Heart left ventricle (tissue), 16 donors: Measurements from ENCODE around the gene LRRC36. TPM values are rescaled to one million over a fixed set of nuclear protein-coding genes. Genes with fewer than 3 reads are reported as not detected.

Experiments
- ATAC-seq, 4 donors: fragments of 200-7000 bp; cut with Tn5 transposase; one replicate each; pipeline ENCODE4 v1.9.1; 2020 to 2022; ENCODE audit warnings: moderate library complexity in 4 of 4, mild to moderate bottlenecking in 3 of 4, moderate number of reproducible peaks in 1 of 4
- DNase-seq, 5 donors: peaks; one replicate each; pipeline ENCODE4 v3.0.0-alpha.2; 2020
- H3K27ac ChIP-seq, 12 donors: fragments of 200-600 bp; sonication (generic) in 4 of 12; one replicate each; pipeline versions ENCODE4 v1.5.0 to v1.8.0; 2016 to 2022; ENCODE audit warnings: mild to moderate bottlenecking in 2 of 12
- H3K27me3 ChIP-seq, 9 donors: fragments of 200-600 bp; sonication (generic) in 2 of 9; one replicate each; pipeline versions ENCODE4 v1.5.1 to v1.8.0; 2016 to 2022; ENCODE audit warnings: mild to moderate bottlenecking in 3 of 9
- H3K36me3 ChIP-seq, 9 donors: fragments of 200-600 bp; sonication (generic) in 2 of 9; one replicate each; pipeline versions ENCODE4 v1.5.0 to v1.8.0; 2018 to 2022; ENCODE audit warnings: mild to moderate bottlenecking in 2 of 9
- H3K4me1 ChIP-seq, 12 donors: fragments of 200-600 bp; sonication (generic) in 4 of 12; one replicate each; pipeline versions ENCODE4 v1.5.0 to v1.8.0; 2016 to 2022; ENCODE audit warnings: mild to moderate bottlenecking in 3 of 12
- H3K4me3 ChIP-seq, 12 donors: fragments of 200-600 bp; sonication (generic) in 4 of 12; one replicate each; pipeline versions ENCODE4 v1.5.0 to v1.8.0; 2017 to 2022; ENCODE audit warnings: mild to moderate bottlenecking in 9 of 12, moderate library complexity in 4 of 12
- H3K9me3 ChIP-seq, 12 donors: fragments of 200-600 bp; sonication (generic) in 4 of 12; one replicate each; pipeline versions ENCODE4 v1.5.0 to v1.8.0; 2016 to 2022; ENCODE audit warnings: mild to moderate bottlenecking in 1 of 12
- POLR2A ChIP-seq, 2 donors: fragments of 450-650 bp; IDR thresholded peaks; one replicate each; pipeline ENCODE4 v1.6.1; 2017; ENCODE audit warnings: antibody characterized with exemption in 2 of 2, mild to moderate bottlenecking in 2 of 2, moderate library complexity in 2 of 2
- WGBS, 4 donors: extraction: QIAGEN DNeasy Blood & Tissue Kit in 2 of 4; methylation state at CpG; one replicate each; pipeline versions ENCODE4 v1.1.5 to v1.1.7; 2013 to 2018; 5-methylcytosine and 5-hydroxymethylcytosine counted together
- intact Hi-C, 10 donors: fragments of 100-400 bp; cut with DNase I; formaldehyde crosslinking; loops; one replicate each; pipeline versions ENCODE4 v1.11.1 to v1.14.2; 2022
- polyA plus RNA-seq, 2 donors: library from polyadenylated mRNA; stranded (reverse); fragments of 200-250 nt; gene quantifications; one replicate each; pipeline ENCODE4 v1.2.3, GENCODE V29; 2013
- total RNA-seq, 9 donors: library from RNA; depleted of rRNA in 2 of 9; stranded (reverse); fragments of >200 nt in 2 of 9; fragmentation: NEBNext Ultra II Directional in 3 of 9; extraction: Animal tissue kit (Norgen Biotek cat#: 25700) in 3 of 9; gene quantifications; one replicate each; pipeline versions ENCODE4 v1.1.0 to v1.2.4, GENCODE V29; 2016 to 2023
- TF ChIP-seq, protein P1 (sequence below), 12 donors: fragments of 200-600 bp; sonication (generic) in 4 of 12; IDR thresholded peaks; one replicate each; pipeline versions ENCODE4 v1.5.0 to v1.8.0; 2018 to 2022; ENCODE audit warnings: antibody characterized with exemption in 12 of 12, mild to moderate bottlenecking in 5 of 12
- donor health status: ischemic (EF 13 %, LVEDD 7.1; RV severe dilation, severe dysfunction).
- donor health status: healthy with polysubstance abuse.
- donor health status: DM: no; HTN: yes; CAD: no.
- donor health status: DM: no; HTN: no; CAD: no.
- donor health status: ischemic (EF 25% LVEDD 6.9; RV normal size, moderate dysfunction).
- donor health status: ischemic (EF 25% LVEDD 5.7; RV mildly dilated, moderate dysfunction).
- donor health status: healthy.
- donor health status: DM: yes; HTN: yes; CAD: no.
- donor health status: ischemic (EF 35%, LVEDD 5.7; RV mildly dilated, moderate dysfunction).
- donor health status: nonischemic (EF 11% LVEDD 7.7; RV severe dilation, severe dysfunction).
- donor health status: DM: yes; HTN: yes; CAD: no.
- donor health status: PGD.
- donor health status: ischemic (EF 29% LVEDD 5.4; RV normal size, mild dysfunction).
- donor health status: nonischemic (EF 23%, LVEDD 6.1; RV moderate dilation, normal function).

Gene LRRC36
- total and polyA plus RNA-seq, 11 donors = 0.15 to 0.42 (median 0.27) TPM; not detected in 8

DNA sequence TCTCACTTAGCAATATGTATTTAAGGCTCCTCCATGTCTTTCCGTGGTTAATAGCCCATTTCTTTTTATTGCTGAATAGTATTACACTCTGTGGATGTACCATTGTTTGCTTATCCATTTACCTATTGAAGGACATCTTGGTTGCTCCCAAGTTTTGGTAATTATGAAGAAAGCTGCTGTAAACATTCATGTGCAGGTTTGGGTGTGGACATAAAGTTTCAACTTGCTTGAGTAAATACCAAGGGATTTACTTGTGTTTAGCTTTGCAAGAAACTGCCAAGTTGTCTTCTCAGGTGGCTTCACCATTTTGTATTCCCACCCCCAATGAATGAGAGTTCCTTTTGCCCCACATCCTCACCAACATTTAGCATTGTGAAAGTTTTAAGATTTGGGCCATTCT lies 9.5 kb downstream of the LRRC36 start:
- 78 to 96% (median 79%) methylated on average over 1 of the region's 1 CpG for WGBS, 4 donors
- DNase-seq = no peak

DNA sequence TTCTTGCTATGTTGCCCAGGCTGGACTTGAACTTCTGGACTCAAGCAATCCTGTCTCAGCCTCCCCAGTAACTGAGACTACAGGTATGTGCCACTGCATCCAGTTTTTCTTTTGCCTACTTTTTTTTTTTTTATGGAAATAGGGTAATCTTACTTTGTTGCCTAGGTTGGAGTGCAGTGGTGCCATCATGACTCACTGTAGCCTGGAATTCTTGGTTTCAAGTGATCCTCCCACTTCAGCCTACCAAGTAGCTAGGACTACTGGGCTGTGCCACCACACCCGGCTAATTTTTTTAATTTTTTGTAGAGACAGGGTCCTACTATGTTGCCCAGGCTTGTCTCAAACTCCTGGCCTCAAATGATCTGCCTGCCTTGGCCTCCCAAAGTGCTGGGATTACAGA lies 10.0 kb downstream of the LRRC36 start:
- H3K36me3 ChIP-seq = no peaks in the 10 kb centered on the region
- intact Hi-C loops = no loop called here
- H3K4me3 ChIP-seq = no peak overlapping the region
- no peak overlapping the region for H3K27ac ChIP-seq
- no peaks in the 10 kb centered on the region for H3K27me3 ChIP-seq
- H3K9me3 ChIP-seq = peaks cover 0 to 5% (median 0%) of the 10 kb centered on the region in 12 donors
- WGBS, 4 donors = 80 to 100% (median 94%) methylated on average over 1 of the region's 1 CpG
- no peaks in the 10 kb centered on the region for H3K4me1 ChIP-seq
- DNase-seq = no peak
- TF ChIP-seq, protein P1, sequence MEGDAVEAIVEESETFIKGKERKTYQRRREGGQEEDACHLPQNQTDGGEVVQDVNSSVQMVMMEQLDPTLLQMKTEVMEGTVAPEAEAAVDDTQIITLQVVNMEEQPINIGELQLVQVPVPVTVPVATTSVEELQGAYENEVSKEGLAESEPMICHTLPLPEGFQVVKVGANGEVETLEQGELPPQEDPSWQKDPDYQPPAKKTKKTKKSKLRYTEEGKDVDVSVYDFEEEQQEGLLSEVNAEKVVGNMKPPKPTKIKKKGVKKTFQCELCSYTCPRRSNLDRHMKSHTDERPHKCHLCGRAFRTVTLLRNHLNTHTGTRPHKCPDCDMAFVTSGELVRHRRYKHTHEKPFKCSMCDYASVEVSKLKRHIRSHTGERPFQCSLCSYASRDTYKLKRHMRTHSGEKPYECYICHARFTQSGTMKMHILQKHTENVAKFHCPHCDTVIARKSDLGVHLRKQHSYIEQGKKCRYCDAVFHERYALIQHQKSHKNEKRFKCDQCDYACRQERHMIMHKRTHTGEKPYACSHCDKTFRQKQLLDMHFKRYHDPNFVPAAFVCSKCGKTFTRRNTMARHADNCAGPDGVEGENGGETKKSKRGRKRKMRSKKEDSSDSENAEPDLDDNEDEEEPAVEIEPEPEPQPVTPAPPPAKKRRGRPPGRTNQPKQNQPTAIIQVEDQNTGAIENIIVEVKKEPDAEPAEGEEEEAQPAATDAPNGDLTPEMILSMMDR (IDR thresholded peaks at IDR 0.05) = no peak
- TF ChIP-seq POLR2A (IDR thresholded peaks at IDR 0.05) = no peak
- ATAC-seq = no peak

More for the DNA sequence above, 9.5 kb downstream of the LRRC36 start:
- Histone ChIP-seq H3K27ac (no peak overlapping the region), H3K4me1 (no peaks in the 10 kb centered on the region), H3K4me3 (no peak overlapping the region), H3K9me3 (peaks cover 0 to 5% (median 0%) of the 10 kb centered on the region in 12 donors), H3K27me3 (no peaks in the 10 kb centered on the region), H3K36me3 (no peaks in the 10 kb centered on the region)
- intact Hi-C loops = no loop called here
- ATAC-seq = no peak
- TF ChIP-seq POLR2A (IDR thresholded peaks at IDR 0.05) = no peak
- TF ChIP-seq, protein P1 (IDR thresholded peaks at IDR 0.05) = no peak

DNA sequence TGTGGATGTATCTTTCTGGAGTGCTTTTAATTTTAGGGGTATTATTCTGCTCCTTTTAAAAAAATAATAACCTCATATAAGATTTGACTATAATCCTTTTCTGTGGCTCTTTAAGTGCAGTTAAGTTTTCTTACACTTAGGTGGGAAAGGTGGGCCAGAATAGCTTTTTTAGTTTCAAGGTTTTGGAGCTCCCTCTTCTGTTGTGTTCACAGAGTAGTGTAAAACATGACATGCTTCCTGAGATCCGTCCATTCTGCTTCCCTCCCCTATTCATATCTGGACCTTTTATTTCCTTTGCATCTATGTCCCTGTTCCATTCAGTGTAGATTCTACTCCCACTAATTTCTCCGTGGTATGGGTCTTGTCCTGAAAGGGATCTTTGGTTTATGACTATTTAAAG lies 12.8 kb downstream of the LRRC36 start:
- WGBS, 4 donors = 29 to 35% (median 33%) methylated on average over 2 of the region's 2 CpGs
- DNase-seq (no peak), ATAC-seq (no peak)
- no peaks in the 10 kb centered on the region for H3K4me1 ChIP-seq
- no peak for TF ChIP-seq POLR2A (IDR thresholded peaks at IDR 0.05)
- TF ChIP-seq, protein P1 (IDR thresholded peaks at IDR 0.05) = peak in 1 of 12 donors; percentile 8
- H3K27ac ChIP-seq = no peak overlapping the region
- intact Hi-C loops = no loop called here
- no peak overlapping the region for H3K4me3 ChIP-seq
- peaks cover 0 to 5% (median 0%) of the 10 kb centered on the region in 12 donors for H3K9me3 ChIP-seq
- H3K36me3 ChIP-seq = no peaks in the 10 kb centered on the region
- H3K27me3 ChIP-seq = no peaks in the 10 kb centered on the region

DNA sequence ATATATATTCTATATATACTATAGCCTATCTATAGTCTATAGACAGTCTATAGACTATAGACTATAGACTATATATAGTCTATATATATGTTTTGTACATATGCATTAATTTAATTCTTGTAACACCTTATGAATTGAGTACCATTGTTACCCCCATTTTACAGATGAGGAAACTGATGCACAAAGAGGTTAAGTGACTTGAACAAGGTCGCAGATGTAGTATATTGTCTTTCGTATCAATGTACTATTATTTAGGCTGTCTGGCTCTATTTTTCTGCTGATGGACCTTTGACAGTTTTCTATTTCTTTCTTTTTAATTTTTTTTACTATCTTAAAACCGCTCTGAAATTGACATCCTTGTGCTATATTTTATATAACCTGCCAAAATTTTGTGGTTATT lies 14.6 kb downstream of the LRRC36 start:
- no peak overlapping the region for H3K4me3 ChIP-seq
- no peaks in the 10 kb centered on the region for H3K9me3 ChIP-seq
- ATAC-seq = no peak
- TF ChIP-seq, protein P1 (IDR thresholded peaks at IDR 0.05) = no peak
- no peak overlapping the region for H3K27ac ChIP-seq
- DNase-seq = no peak
- H3K27me3 ChIP-seq = no peaks in the 10 kb centered on the region
- no peaks in the 10 kb centered on the region for H3K36me3 ChIP-seq
- intact Hi-C loops = loop anchor here in 1 of 10 donors (10.0 kb wide), 1 partner anchor 54 kb away; the partner anchor contains the start of gene TPPP3
- WGBS, 4 donors = 91 to 94% (median 91%) methylated on average over 3 of the region's 3 CpGs
- H3K4me1 ChIP-seq = peaks cover 0 to 12% (median 0%) of the 10 kb centered on the region in 12 donors
